Measurements from ENCODE around the gene RRP12.

DNA sequence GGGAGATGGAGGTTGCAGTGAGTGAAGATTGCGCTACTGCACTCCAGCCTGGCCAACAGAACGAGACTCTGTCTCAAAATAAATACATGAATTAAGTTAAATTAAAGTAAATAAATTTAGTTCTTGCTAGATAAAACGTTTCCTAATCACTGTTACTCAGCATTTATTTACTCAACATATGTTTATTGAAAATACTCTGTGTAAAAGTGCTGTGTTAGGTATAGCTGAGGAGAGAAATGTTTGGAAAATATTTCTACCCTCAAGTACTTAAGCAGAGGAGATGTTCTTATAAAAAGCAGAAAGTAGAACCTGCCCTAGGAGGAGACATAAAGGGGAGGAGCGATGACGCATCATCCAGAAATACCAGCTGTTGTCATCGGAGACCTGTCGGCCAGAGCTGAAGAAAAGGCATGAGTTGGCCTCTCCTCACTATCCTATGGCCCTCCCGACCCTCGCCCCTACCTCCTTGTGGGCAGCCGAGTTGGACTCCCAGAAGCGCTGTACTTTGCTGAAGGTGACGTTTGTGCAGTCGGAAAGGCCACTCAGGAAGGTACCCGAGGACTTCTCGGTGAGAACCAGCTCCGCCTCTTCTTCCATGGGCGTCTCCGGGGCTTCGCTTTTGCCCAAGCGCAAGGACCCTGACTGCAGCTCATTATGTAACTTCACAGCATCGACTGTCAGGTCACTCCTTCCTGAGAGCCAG is 1.1 kb downstream of the RRP12 start:
- TF ChIP-seq, protein P1, sequence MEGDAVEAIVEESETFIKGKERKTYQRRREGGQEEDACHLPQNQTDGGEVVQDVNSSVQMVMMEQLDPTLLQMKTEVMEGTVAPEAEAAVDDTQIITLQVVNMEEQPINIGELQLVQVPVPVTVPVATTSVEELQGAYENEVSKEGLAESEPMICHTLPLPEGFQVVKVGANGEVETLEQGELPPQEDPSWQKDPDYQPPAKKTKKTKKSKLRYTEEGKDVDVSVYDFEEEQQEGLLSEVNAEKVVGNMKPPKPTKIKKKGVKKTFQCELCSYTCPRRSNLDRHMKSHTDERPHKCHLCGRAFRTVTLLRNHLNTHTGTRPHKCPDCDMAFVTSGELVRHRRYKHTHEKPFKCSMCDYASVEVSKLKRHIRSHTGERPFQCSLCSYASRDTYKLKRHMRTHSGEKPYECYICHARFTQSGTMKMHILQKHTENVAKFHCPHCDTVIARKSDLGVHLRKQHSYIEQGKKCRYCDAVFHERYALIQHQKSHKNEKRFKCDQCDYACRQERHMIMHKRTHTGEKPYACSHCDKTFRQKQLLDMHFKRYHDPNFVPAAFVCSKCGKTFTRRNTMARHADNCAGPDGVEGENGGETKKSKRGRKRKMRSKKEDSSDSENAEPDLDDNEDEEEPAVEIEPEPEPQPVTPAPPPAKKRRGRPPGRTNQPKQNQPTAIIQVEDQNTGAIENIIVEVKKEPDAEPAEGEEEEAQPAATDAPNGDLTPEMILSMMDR (IDR thresholded peaks at IDR 0.05), result no peak
- TF ChIP-seq POLR2A (IDR thresholded peaks at IDR 0.05), result no peak

Data from uterus (tissue), 2 donors.